Cardiac muscle cell (in vitro differentiated cells and primary cell): Measurements from ENCODE around the gene CPAMD8. TPM values are rescaled to one million over a fixed set of nuclear protein-coding genes. Genes with fewer than 3 reads are reported as not detected.
"Not testable (repeated sequence)": the region's sequence is repeated elsewhere in the genome, so short reads cannot be mapped to it uniquely, and the experiment has no call there.

Experiments used
- DNase-seq, 2 donors: peaks; one replicate each; pipeline versions ENCODE4 v3.0.0 to v3.0.0-alpha.2; 2010 to 2017; ENCODE audit warnings: low read depth in 1 of 2, low spot score in 1 of 2
- H3K27ac ChIP-seq: fragments of 200-600 bp; sonication (generic); 2 replicates; pipeline ENCODE4 v1.5.1; 2016
- H3K27me3 ChIP-seq: fragments of 200-600 bp; sonication (generic); 2 replicates; pipeline ENCODE4 v1.6.0; 2016; ENCODE audit warnings: control low read depth
- H3K36me3 ChIP-seq: fragments of 200-600 bp; sonication (generic); 2 replicates; pipeline ENCODE4 v1.5.1; 2016; ENCODE audit warnings: control low read depth
- H3K4me1 ChIP-seq: fragments of 200-600 bp; sonication (generic); 2 replicates; pipeline ENCODE4 v1.8.1; 2017; ENCODE audit warnings: low read depth, mild to moderate bottlenecking, mixed run types
- H3K4me3 ChIP-seq: fragments of 200-600 bp; sonication (generic); 2 replicates; pipeline ENCODE4 v1.5.1; 2016; ENCODE audit warnings: mild to moderate bottlenecking
- H3K9me3 ChIP-seq: fragments of 200-600 bp; sonication (generic); 2 replicates; pipeline ENCODE4 v1.5.1; 2017; ENCODE audit warnings: low read depth, mild to moderate bottlenecking, control low read depth
- polyA plus RNA-seq: library from polyadenylated mRNA; unstranded; fragments of >200 nt; fragmentation: Nextera tagmentation; extraction: Ambion mirVana; gene quantifications from 2 replicates; pipeline ENCODE4 v1.2.1, GENCODE V29; 2016
- total RNA-seq: library from RNA; depleted of rRNA; stranded (reverse); fragments of >200 nt; gene quantifications from 2 replicates; pipeline ENCODE4 v1.2.3, GENCODE V29; 2016
- TF ChIP-seq, protein P1 (sequence below): IDR thresholded peaks from 2 replicates; pipeline ENCODE4 v1.5.1; 2012; ENCODE audit warnings: low read depth, mild to moderate bottlenecking, low read length

CPAMD8 gene
- total and polyA plus RNA-seq, 2 experiments from 2014 or later, result 18.1 to 53.4 TPM

GRCh38 chr19:16978156-16978555 is 48.5 kb downstream of the CPAMD8 start:
- Histone ChIP-seq H3K4me1 (no peaks in the 10 kb centered on the region), H3K9me3 (no peaks in the 10 kb centered on the region), H3K27ac (no peak overlapping the region), H3K36me3 (no peaks in the 10 kb centered on the region), H3K4me3 (no peak overlapping the region), H3K27me3 (no peaks in the 10 kb centered on the region)
- TF ChIP-seq, protein P1, sequence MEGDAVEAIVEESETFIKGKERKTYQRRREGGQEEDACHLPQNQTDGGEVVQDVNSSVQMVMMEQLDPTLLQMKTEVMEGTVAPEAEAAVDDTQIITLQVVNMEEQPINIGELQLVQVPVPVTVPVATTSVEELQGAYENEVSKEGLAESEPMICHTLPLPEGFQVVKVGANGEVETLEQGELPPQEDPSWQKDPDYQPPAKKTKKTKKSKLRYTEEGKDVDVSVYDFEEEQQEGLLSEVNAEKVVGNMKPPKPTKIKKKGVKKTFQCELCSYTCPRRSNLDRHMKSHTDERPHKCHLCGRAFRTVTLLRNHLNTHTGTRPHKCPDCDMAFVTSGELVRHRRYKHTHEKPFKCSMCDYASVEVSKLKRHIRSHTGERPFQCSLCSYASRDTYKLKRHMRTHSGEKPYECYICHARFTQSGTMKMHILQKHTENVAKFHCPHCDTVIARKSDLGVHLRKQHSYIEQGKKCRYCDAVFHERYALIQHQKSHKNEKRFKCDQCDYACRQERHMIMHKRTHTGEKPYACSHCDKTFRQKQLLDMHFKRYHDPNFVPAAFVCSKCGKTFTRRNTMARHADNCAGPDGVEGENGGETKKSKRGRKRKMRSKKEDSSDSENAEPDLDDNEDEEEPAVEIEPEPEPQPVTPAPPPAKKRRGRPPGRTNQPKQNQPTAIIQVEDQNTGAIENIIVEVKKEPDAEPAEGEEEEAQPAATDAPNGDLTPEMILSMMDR, result no peak
- no peak for DNase-seq

GRCh38 chr19:16977306-16977705 is 49.3 kb downstream of the CPAMD8 start:
- Histone ChIP-seq H3K36me3 (no peaks in the 10 kb centered on the region), H3K27ac (no peak overlapping the region), H3K27me3 (no peaks in the 10 kb centered on the region), H3K9me3 (no peaks in the 10 kb centered on the region), H3K4me1 (no peaks in the 10 kb centered on the region), H3K4me3 (no peak overlapping the region)
- DNase-seq, result no peak
- TF ChIP-seq, protein P1, result no peak

- Histone ChIP-seq H3K27ac (no peak overlapping the region), H3K27me3 (no peaks in the 10 kb centered on the region), H3K36me3 (no peaks in the 10 kb centered on the region), H3K4me1 (no peaks in the 10 kb centered on the region), H3K4me3 (no peak overlapping the region), H3K9me3 (no peaks in the 10 kb centered on the region)
- TF ChIP-seq, protein P1, result no peak
- no peak for DNase-seq
These were observed 50.2 kb downstream of the CPAMD8 start for GRCh38 chr19:16976446-16976845.

- Histone ChIP-seq H3K36me3 (no peaks in the 10 kb centered on the region), H3K27me3 (no peaks in the 10 kb centered on the region), H3K27ac (no peak overlapping the region), H3K9me3 (no peaks in the 10 kb centered on the region), H3K4me1 (no peaks in the 10 kb centered on the region), H3K4me3 (no peak overlapping the region)
- TF ChIP-seq, protein P1, result no peak
- DNase-seq, result no peak
These were observed 55.8 kb downstream of the CPAMD8 start for GRCh38 chr19:16970821-16971220.

DNA sequence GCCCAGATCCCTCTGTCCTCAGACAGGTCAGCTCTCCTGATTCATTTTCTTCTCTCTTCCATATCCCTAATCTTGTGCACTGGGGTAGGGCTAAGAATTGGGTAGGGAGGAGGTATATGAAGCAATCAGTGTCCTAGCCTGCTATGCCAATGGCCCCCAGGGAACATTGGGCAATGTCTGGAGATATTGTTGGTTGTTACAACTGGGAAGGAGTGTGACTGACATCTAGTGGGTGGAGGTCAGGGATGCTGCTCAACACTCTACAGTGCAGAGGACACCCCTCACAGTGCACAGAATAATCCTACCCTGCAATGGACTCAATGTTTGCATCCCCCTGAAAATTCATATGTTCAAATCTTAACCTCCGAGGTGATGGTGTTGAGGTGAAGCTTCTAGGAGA is 57.5 kb downstream of the CPAMD8 start:
- Histone ChIP-seq H3K4me3 (no peak overlapping the region), H3K4me1 (no peaks in the 10 kb centered on the region), H3K36me3 (no peaks in the 10 kb centered on the region), H3K27ac (no peak overlapping the region), H3K9me3 (no peaks in the 10 kb centered on the region), H3K27me3 (no peaks in the 10 kb centered on the region)
- TF ChIP-seq, protein P1, result peak; percentile 41
- peak in 1 of 2 donors; percentile 62 for DNase-seq

DNA sequence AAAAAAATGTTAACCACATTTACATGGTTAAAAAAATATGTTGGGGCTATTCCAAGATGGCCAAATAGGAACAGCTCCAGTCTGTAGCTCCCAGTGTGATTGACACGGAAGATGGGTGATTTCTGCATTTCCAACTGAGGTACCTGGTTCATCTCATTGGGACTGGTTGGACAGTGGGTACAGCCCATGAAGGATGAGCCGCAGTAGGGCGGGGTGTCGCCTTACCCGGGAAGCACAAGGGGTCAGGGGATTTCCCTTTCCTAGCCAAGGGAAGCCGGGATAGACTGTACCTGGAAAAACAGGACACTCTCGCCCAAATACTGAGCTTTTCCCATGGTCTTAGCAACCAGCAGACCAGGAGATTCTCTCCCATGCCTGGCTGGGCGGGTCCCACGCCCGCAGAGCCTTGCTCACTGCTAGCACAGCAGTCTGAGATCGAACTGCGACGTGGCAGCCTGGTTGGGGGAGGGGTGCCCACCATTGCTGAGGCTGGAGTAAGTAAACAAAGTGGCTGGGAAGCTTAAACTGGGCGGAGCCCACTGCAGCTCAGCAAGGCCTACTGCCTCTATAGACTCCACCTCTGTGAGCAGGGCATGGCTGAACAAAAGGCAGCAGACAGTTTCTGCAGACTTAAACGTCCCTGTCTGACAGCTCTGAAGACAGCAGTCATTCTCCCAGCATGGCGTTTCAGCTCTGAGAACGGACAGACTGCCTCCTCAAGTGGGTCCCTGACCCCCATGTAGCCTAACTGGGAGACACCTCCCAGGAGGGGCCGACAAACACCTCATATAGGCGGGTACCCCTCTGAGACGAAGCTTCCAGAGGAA is 65.4 kb downstream of the CPAMD8 start:
- peak overlapping the region; percentile 66 for H3K27ac ChIP-seq
- H3K36me3 ChIP-seq, H3K9me3 ChIP-seq, H3K4me1 ChIP-seq, H3K27me3 ChIP-seq, H3K4me3 ChIP-seq: not testable (repeated sequence)
- DNase-seq, result peak; percentile 6 to 52

GRCh38 chr19:16958277-16958676 is 68.3 kb downstream of the CPAMD8 start:
- not testable (repeated sequence) for H3K9me3 ChIP-seq, H3K27ac ChIP-seq, DNase-seq, H3K4me1 ChIP-seq, H3K27me3 ChIP-seq, H3K36me3 ChIP-seq, H3K4me3 ChIP-seq
